ENCODE measurements around the gene IGLL1.

GRCh38 chr22:23566705-23567475 is 13.2 kb downstream of the IGLL1 start:
- TF ChIP-seq, protein P1, sequence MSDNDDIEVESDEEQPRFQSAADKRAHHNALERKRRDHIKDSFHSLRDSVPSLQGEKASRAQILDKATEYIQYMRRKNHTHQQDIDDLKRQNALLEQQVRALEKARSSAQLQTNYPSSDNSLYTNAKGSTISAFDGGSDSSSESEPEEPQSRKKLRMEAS (IDR thresholded peaks at IDR 0.05) = no peak
- no peak for TF ChIP-seq CTCF (IDR thresholded peaks at IDR 0.05; ENCODE audit: low read depth, low read length, missing input control)
- TF ChIP-seq RAD21 (IDR thresholded peaks at IDR 0.05) = no peak
- TF ChIP-seq NR2F2 (IDR thresholded peaks at IDR 0.05) = no peak
- no peak for TF ChIP-seq GABPA (IDR thresholded peaks at IDR 0.05 in 1 of 2, conservative IDR thresholded peaks at IDR 0.05 in 1 of 2)
- TF ChIP-seq SP1 (IDR thresholded peaks at IDR 0.05) = no peak
- TF ChIP-seq JUND (IDR thresholded peaks at IDR 0.05) = no peak
- no peak for TF ChIP-seq ATF3 (IDR thresholded peaks at IDR 0.05)
- no peak for TF ChIP-seq RXRA (IDR thresholded peaks at IDR 0.05)
- no peak for TF ChIP-seq ZBTB33 (IDR thresholded peaks at IDR 0.05)
- TF ChIP-seq YY1 (IDR thresholded peaks at IDR 0.05) = no peak
- no peak for TF ChIP-seq TAF1 (conservative IDR thresholded peaks at IDR 0.05)
- TF ChIP-seq EGR1 (IDR thresholded peaks at IDR 0.05; ENCODE audit: low read depth in 2 of 2) = no peak
- TF ChIP-seq, protein P2, sequence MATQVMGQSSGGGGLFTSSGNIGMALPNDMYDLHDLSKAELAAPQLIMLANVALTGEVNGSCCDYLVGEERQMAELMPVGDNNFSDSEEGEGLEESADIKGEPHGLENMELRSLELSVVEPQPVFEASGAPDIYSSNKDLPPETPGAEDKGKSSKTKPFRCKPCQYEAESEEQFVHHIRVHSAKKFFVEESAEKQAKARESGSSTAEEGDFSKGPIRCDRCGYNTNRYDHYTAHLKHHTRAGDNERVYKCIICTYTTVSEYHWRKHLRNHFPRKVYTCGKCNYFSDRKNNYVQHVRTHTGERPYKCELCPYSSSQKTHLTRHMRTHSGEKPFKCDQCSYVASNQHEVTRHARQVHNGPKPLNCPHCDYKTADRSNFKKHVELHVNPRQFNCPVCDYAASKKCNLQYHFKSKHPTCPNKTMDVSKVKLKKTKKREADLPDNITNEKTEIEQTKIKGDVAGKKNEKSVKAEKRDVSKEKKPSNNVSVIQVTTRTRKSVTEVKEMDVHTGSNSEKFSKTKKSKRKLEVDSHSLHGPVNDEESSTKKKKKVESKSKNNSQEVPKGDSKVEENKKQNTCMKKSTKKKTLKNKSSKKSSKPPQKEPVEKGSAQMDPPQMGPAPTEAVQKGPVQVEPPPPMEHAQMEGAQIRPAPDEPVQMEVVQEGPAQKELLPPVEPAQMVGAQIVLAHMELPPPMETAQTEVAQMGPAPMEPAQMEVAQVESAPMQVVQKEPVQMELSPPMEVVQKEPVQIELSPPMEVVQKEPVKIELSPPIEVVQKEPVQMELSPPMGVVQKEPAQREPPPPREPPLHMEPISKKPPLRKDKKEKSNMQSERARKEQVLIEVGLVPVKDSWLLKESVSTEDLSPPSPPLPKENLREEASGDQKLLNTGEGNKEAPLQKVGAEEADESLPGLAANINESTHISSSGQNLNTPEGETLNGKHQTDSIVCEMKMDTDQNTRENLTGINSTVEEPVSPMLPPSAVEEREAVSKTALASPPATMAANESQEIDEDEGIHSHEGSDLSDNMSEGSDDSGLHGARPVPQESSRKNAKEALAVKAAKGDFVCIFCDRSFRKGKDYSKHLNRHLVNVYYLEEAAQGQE (IDR thresholded peaks at IDR 0.05) = no peak

Data from liver (tissue), 3 donors.